ENCODE data around the gene SULT1E1. TPM values are rescaled to one million over a fixed set of nuclear protein-coding genes. Genes with fewer than 3 reads are reported as not detected.

SULT1E1 gene
- total and polyA plus RNA-seq, 2 donors (not counting 1 experiment from before 2014, with no cell fraction given) = not detected

DNA sequence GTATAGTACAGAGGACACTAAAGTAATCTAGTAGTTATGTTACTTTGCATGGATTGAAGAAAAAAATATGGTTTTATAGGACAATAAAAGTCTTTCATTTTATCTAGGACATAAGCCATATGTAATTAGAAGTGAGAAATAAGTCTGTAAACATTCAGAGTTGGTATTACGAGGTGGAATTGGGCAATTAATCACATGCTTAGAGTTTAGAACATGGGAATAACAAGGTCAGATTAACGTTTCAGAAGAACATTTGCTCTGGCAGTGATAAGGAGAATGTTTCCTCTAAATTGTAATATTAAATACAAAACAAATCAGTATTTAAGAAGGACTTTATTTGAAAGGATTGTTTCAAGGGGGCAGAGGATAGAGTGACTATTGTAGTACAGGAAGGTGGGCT is 15.6 kb upstream of the SULT1E1 start:
- Histone ChIP-seq H3K4me3 (ENCODE audit: control extremely low read depth in 1 of 5, extremely low read depth in 1 of 5, insufficient read depth in 1 of 5, low read depth in 2 of 5, low read length in 4 of 5) (no peak overlapping the region), H3K4me2 (replicated peaks; ENCODE audit: low read depth, low read length, poor library complexity, severe bottlenecking) (no peak overlapping the region), H3K36me3 (replicated peaks in 1 of 2; ENCODE audit: control extremely low read depth in 1 of 2, control insufficient read depth in 1 of 2, extremely low read depth in 1 of 2, insufficient read depth in 2 of 2, low read length in 1 of 2) (no peaks in the 10 kb centered on the region), H3K79me2 (ENCODE audit: control insufficient read depth, insufficient read depth, low read length) (no peaks in the 10 kb centered on the region), H3K9me3 (ENCODE audit: control extremely low read depth in 1 of 3, control insufficient read depth in 2 of 3, insufficient read depth in 1 of 3, low read length in 2 of 3) (no peaks in the 10 kb centered on the region), H2AFZ (ENCODE audit: insufficient read depth, low read depth, low read length, poor library complexity, severe bottlenecking) (no peak overlapping the region), H3K9ac (ENCODE audit: low read length) (no peak overlapping the region), H3K4me1 (ENCODE audit: control insufficient read depth in 2 of 2, insufficient read depth in 2 of 2, low read length in 2 of 2) (no peaks in the 10 kb centered on the region), H3K27me3 (replicated peaks in 1 of 4; ENCODE audit: control extremely low read depth in 1 of 4, control insufficient read depth in 3 of 4, insufficient read depth in 4 of 4, low read length in 3 of 4) (no peaks in the 10 kb centered on the region), H3K27ac (ENCODE audit: low read length in 2 of 2) (no peak overlapping the region), H4K20me1 (ENCODE audit: control insufficient read depth, insufficient read depth, low read length, poor library complexity, severe bottlenecking) (no peaks in the 10 kb centered on the region)
- Mint-ChIP-seq H3K4me3 (no peak overlapping the region), H3K4me1 (no peaks in the 10 kb centered on the region), H3K27ac (no peak overlapping the region), H3K27me3 (no peaks in the 10 kb centered on the region), H3K9me3 (ENCODE audit: insufficient read depth) (no peaks in the 10 kb centered on the region)
- no CpG with 5 or more reads among the region's 2 CpGs for WGBS (ENCODE audit: insufficient coverage)
- intact Hi-C loops (cut with micrococcal nuclease) = no loop called here
- ChIA-PET POLR2A (no interaction called here), CTCF (no interaction called here)
- ATAC-seq (ENCODE audit: low read depth) = no peak
- no peak for DNase-seq
- TF ChIP-seq, protein P1, sequence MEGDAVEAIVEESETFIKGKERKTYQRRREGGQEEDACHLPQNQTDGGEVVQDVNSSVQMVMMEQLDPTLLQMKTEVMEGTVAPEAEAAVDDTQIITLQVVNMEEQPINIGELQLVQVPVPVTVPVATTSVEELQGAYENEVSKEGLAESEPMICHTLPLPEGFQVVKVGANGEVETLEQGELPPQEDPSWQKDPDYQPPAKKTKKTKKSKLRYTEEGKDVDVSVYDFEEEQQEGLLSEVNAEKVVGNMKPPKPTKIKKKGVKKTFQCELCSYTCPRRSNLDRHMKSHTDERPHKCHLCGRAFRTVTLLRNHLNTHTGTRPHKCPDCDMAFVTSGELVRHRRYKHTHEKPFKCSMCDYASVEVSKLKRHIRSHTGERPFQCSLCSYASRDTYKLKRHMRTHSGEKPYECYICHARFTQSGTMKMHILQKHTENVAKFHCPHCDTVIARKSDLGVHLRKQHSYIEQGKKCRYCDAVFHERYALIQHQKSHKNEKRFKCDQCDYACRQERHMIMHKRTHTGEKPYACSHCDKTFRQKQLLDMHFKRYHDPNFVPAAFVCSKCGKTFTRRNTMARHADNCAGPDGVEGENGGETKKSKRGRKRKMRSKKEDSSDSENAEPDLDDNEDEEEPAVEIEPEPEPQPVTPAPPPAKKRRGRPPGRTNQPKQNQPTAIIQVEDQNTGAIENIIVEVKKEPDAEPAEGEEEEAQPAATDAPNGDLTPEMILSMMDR (IDR thresholded peaks at IDR 0.05) = no peak
- TF ChIP-seq EZH2 (IDR thresholded peaks at IDR 0.05; ENCODE audit: borderline replicate concordance, insufficient read depth, low read depth, low read length, poor library complexity, severe bottlenecking) = no peak

DNA sequence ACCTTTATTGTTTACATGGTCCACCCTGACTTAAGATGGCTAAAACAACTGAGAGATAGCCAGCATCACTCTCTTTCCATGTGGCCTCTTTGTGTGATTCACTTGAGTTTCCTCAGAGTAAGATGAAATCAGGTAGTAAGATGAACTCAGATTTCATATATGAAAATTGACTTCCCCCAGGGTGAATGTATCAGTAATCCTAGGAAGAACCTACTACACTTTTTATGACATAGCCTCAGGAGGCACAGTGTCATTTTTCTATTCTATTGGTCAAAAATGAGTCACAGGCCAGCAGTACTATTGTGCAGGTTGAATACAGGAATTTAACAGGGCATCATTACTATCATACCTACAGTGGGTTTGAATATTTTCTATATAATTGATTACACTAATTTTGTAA is 14.6 kb upstream of the SULT1E1 start:
- H3K9me3 Mint-ChIP-seq (ENCODE audit: insufficient read depth) = no peaks in the 10 kb centered on the region
- Histone ChIP-seq H4K20me1 (ENCODE audit: control insufficient read depth, insufficient read depth, low read length, poor library complexity, severe bottlenecking) (no peaks in the 10 kb centered on the region), H3K79me2 (ENCODE audit: control insufficient read depth, insufficient read depth, low read length) (no peaks in the 10 kb centered on the region), H3K4me2 (replicated peaks; ENCODE audit: low read depth, low read length, poor library complexity, severe bottlenecking) (no peak overlapping the region), H3K9ac (ENCODE audit: low read length) (no peak overlapping the region), H2AFZ (ENCODE audit: insufficient read depth, low read depth, low read length, poor library complexity, severe bottlenecking) (no peak overlapping the region), H3K36me3 (replicated peaks in 1 of 2; ENCODE audit: control extremely low read depth in 1 of 2, control insufficient read depth in 1 of 2, extremely low read depth in 1 of 2, insufficient read depth in 2 of 2, low read length in 1 of 2) (no peaks in the 10 kb centered on the region), H3K27ac (ENCODE audit: low read length in 2 of 2) (no peak overlapping the region), H3K27me3 (replicated peaks in 1 of 4; ENCODE audit: control extremely low read depth in 1 of 4, control insufficient read depth in 3 of 4, insufficient read depth in 4 of 4, low read length in 3 of 4) (no peaks in the 10 kb centered on the region), H3K4me1 (ENCODE audit: control insufficient read depth in 2 of 2, insufficient read depth in 2 of 2, low read length in 2 of 2) (no peaks in the 10 kb centered on the region), H3K4me3 (ENCODE audit: control extremely low read depth in 1 of 5, extremely low read depth in 1 of 5, insufficient read depth in 1 of 5, low read depth in 2 of 5, low read length in 4 of 5) (no peak overlapping the region), H3K9me3 (ENCODE audit: control extremely low read depth in 1 of 3, control insufficient read depth in 2 of 3, insufficient read depth in 1 of 3, low read length in 2 of 3) (no peaks in the 10 kb centered on the region)
- no peak overlapping the region for H3K4me3 Mint-ChIP-seq
- ChIA-PET POLR2A (no interaction called here), CTCF (no interaction called here)
- DNase-seq (no peak), ATAC-seq (ENCODE audit: low read depth) (no peak)
- H3K4me1 Mint-ChIP-seq = no peaks in the 10 kb centered on the region
- intact Hi-C loops (cut with micrococcal nuclease) = no loop called here
- TF ChIP-seq, protein P1 (IDR thresholded peaks at IDR 0.05) = no peak
- no peak for TF ChIP-seq EZH2 (IDR thresholded peaks at IDR 0.05; ENCODE audit: borderline replicate concordance, insufficient read depth, low read depth, low read length, poor library complexity, severe bottlenecking)
- H3K27ac Mint-ChIP-seq = no peak overlapping the region
- no peaks in the 10 kb centered on the region for H3K27me3 Mint-ChIP-seq

All from B cell (primary cell).